CD4-positive, alpha-beta T cell (primary cell): ENCODE data around the gene AFF3. TPM values are rescaled to one million over a fixed set of nuclear protein-coding genes. Genes with fewer than 3 reads are reported as not detected.

Experiments
- ATAC-seq: fragments of 200-7000 bp; cut with Tn5 transposase; one replicate; pipeline ENCODE4 v1.10.0; 2022; ENCODE audit warnings: mild to moderate bottlenecking; ENCODE audit not compliant: poor library complexity
- CTCF ChIA-PET: fragments of 350-600 bp; sonication (Branson Sonifier 250); formaldehyde crosslinking; loops from one replicate; lab custom pipeline; 2021; ENCODE audit warnings: antibody characterized with exemption, inconsistent platforms; lab: Charles Lee
- POLR2A ChIA-PET: fragments of 350-600 bp; sonication (Branson Sonifier 250); formaldehyde crosslinking; loops from one replicate; lab custom pipeline; 2021; ENCODE audit warnings: antibody characterized with exemption, inconsistent platforms; lab: Charles Lee
- DNase-seq, 14 experiments: peaks; one replicate each; pipeline ENCODE4 v3.0.0-alpha.2; 2013 to 2020; ENCODE audit warnings: mixed read lengths in 2 of 14
- H3K27ac ChIP-seq, 2 donors: one replicate each; pipeline versions ENCODE4 v1.5.1 to v1.7.0; 2013; ENCODE audit warnings: low read length in 2 of 2, low read depth in 1 of 2, mild to moderate bottlenecking in 1 of 2
- H3K27me3 ChIP-seq, 2 experiments: 1 replicate in 1 of 2; 2 replicates in 1 of 2; pipeline versions ENCODE4 v1.6.1 to v1.7.0; 2013; ENCODE audit warnings: low read length in 2 of 2, control low read depth in 1 of 2, mild to moderate bottlenecking in 1 of 2, moderate library complexity in 1 of 2; ENCODE audit not compliant: insufficient read depth in 2 of 2, control insufficient read depth in 1 of 2
- H3K36me3 ChIP-seq: one replicate; pipeline ENCODE4 v1.6.1; 2013; ENCODE audit warnings: low read length, control low read depth; ENCODE audit not compliant: insufficient read depth
- H3K4me1 ChIP-seq: one replicate; pipeline ENCODE4 v1.6.1; 2013; ENCODE audit warnings: low read length, control low read depth; ENCODE audit not compliant: insufficient read depth
- H3K4me3 ChIP-seq: one replicate; pipeline ENCODE4 v1.5.1; 2013; ENCODE audit warnings: mild to moderate bottlenecking, low read length, moderate library complexity
- H3K9me3 ChIP-seq, 2 experiments: 1 replicate in 1 of 2; 2 replicates in 1 of 2; pipeline versions ENCODE4 v1.6.1 to v1.7.0; 2013; ENCODE audit warnings: low read length in 2 of 2, mild to moderate bottlenecking in 2 of 2, control low read depth in 1 of 2, moderate library complexity in 1 of 2; ENCODE audit not compliant: control insufficient read depth in 1 of 2, insufficient read depth in 1 of 2
- H3K27ac Mint-ChIP-seq: one replicate; pipeline ENCODE4 v1.8.0; 2020; ENCODE audit warnings: mixed read lengths
- H3K27me3 Mint-ChIP-seq: one replicate; pipeline ENCODE4 v1.8.0; 2021; ENCODE audit warnings: mixed read lengths
- H3K36me3 Mint-ChIP-seq: one replicate; pipeline ENCODE4 v1.8.0; 2021; ENCODE audit warnings: low read depth, mixed read lengths
- H3K4me1 Mint-ChIP-seq: one replicate; pipeline ENCODE4 v1.8.0; 2021; ENCODE audit warnings: low read depth, mixed read lengths
- H3K4me3 Mint-ChIP-seq: one replicate; pipeline ENCODE4 v1.8.0; 2020; ENCODE audit warnings: mild to moderate bottlenecking, mixed read lengths
- H3K9me3 Mint-ChIP-seq: one replicate; pipeline ENCODE4 v1.8.0; 2020; ENCODE audit warnings: mixed read lengths
- intact Hi-C, 2 experiments: fragments of 100-400 bp; cut with DNase I in 1 of 2; cut with micrococcal nuclease in 1 of 2; formaldehyde crosslinking; loops; one replicate each; pipeline versions ENCODE4 v1.15.1 to v1.9.0; 2023 to 2025; cut with DNase I, micrococcal nuclease
- total RNA-seq, 174 experiments: library from RNA in 2 of 174; stranded (reverse) in 2 of 174; gene quantifications; one replicate each; pipeline ENCODE4 v1.2.3 and lab custom pipeline; 2021 to 2026
- TF ChIP-seq, protein P1 (sequence below): fragments of 200-600 bp; IDR thresholded peaks from one replicate; pipeline ENCODE4 v1.8.0; 2022; ENCODE audit warnings: antibody characterized with exemption, mild to moderate bottlenecking

Gene AFF3
- total RNA-seq, 2 experiments from 2014 or later, result 15.4 to 15.7 TPM

DNA sequence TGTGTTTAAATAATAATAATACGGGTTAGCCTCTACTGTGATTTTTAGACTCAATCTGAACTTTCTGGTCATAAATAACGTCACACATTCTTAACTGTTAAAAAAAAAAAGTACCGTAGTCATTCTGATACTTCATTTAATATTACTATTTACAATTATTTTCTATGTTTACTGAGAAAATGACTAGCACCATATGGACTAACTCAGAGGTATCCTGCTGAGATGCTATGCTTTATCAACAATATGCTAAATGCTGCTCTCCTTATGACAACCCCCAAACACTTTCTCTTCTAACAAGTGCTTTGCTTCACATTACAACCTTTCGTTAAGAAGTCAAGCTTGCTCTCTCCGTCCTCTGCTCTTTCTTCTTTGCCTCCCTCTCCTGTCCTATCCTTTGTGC lies 182.1 kb downstream of the AFF3 start:
- no peak overlapping the region for H3K4me3 Mint-ChIP-seq
- ATAC-seq, result no peak
- ChIA-PET CTCF (no interaction called here), POLR2A (no interaction called here)
- Histone ChIP-seq H3K4me1 (no peaks in the 10 kb centered on the region), H3K27me3 (no peaks in the 10 kb centered on the region), H3K27ac (no peak overlapping the region), H3K9me3 (no peaks in the 10 kb centered on the region), H3K36me3 (no peaks in the 10 kb centered on the region), H3K4me3 (no peak overlapping the region)
- H3K36me3 Mint-ChIP-seq, result no peaks in the 10 kb centered on the region
- no peaks in the 10 kb centered on the region for H3K27me3 Mint-ChIP-seq
- H3K9me3 Mint-ChIP-seq, result peaks cover under 1% of the 10 kb centered on the region
- H3K4me1 Mint-ChIP-seq, result peaks cover 5% of the 10 kb centered on the region
- no peak overlapping the region for H3K27ac Mint-ChIP-seq
- intact Hi-C loops, result no loop called here
- TF ChIP-seq, protein P1, sequence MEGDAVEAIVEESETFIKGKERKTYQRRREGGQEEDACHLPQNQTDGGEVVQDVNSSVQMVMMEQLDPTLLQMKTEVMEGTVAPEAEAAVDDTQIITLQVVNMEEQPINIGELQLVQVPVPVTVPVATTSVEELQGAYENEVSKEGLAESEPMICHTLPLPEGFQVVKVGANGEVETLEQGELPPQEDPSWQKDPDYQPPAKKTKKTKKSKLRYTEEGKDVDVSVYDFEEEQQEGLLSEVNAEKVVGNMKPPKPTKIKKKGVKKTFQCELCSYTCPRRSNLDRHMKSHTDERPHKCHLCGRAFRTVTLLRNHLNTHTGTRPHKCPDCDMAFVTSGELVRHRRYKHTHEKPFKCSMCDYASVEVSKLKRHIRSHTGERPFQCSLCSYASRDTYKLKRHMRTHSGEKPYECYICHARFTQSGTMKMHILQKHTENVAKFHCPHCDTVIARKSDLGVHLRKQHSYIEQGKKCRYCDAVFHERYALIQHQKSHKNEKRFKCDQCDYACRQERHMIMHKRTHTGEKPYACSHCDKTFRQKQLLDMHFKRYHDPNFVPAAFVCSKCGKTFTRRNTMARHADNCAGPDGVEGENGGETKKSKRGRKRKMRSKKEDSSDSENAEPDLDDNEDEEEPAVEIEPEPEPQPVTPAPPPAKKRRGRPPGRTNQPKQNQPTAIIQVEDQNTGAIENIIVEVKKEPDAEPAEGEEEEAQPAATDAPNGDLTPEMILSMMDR, result no peak
- no peak for DNase-seq

DNA sequence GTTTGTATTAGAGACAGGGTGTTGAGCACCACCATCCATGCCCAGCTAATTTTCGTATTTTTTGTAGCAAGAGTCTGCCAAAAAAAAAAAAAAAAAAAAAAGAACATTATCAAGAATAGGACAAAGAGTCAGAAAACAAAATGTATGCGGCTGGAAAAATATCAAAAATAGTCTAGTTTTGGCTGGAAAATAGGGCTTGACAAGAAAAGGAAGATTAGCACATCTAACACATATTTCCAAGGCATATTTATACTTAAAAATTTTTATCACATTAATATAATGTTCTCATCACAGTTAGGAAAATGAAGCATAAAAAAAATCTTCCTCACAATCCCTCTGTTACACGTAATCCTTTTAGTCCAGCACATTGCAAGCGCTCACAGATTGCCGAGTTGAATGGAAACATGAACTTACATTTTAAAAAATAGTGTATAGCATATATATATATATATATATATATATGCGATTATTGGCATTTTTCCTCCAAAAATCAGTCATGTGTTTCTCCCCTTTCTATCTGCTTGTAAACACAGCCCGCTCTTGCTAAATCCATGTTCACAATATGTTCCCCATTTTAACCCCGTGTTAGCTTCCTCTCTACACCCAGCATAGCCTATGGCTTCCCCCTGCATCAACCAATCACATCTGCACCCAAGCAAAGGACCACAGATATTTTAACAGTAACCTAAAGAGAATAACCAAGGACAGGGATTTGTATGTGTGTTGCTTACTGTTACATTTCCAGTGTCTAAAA lies 183.0 kb downstream of the AFF3 start:
- H3K9me3 ChIP-seq, result no peaks in the 10 kb centered on the region
- Mint-ChIP-seq H3K4me1 (no peaks in the 10 kb centered on the region), H3K36me3 (no peaks in the 10 kb centered on the region), H3K27me3 (no peaks in the 10 kb centered on the region), H3K4me3 (no peak overlapping the region), H3K27ac (no peak overlapping the region), H3K9me3 (no peaks in the 10 kb centered on the region)
- TF ChIP-seq, protein P1, result no peak
- DNase-seq (no peak), ATAC-seq (no peak)
- no peaks in the 10 kb centered on the region for H3K27me3 ChIP-seq
- no peak overlapping the region for H3K27ac ChIP-seq
- POLR2A ChIA-PET, result no interaction called here
- CTCF ChIA-PET, result no interaction called here
- intact Hi-C loops, result no loop called here
- H3K36me3 ChIP-seq, result no peaks in the 10 kb centered on the region
- no peak overlapping the region for H3K4me3 ChIP-seq
- H3K4me1 ChIP-seq, result no peaks in the 10 kb centered on the region

DNA sequence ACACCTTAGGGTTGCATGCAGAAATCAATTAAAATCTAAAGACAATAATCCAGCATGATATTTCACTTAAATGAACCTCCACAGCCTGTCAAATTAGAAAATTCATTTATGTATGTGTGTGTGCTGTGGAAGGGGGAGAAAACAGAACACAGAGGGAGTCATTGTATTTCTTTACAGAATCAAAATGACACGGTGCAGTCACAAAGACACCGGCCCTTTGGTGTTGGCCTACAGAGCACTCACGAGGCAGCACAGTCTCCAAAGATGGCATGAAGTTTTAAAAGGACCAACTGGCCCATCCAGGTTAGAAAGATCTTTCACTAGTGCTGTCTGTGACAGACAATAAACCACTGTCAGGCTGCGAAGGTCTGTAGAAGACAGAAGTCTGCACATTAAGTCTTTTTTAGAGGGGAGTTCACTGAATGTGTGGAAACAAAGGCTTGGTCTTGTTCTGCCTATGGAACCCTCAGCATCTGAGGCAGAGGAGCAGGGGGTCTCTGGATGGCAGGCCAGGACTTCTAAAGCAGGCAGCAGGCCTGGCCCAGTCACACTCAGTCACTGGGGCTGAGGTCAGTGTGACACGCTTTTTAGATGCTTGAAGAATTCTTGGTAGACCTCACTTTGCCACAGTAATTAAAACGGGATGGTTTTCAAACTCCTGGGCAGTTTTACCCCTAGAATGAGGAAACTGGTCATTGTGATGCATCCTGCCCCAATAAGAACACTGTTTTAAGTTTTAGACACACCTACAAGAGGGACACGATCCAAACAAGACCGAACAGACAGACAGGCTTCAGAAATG lies 184.9 kb downstream of the AFF3 start:
- no peaks in the 10 kb centered on the region for H3K9me3 Mint-ChIP-seq
- CTCF ChIA-PET, result no interaction called here
- intact Hi-C loops, result no loop called here

More for the DNA sequence above, 184.9 kb downstream of the AFF3 start:
- H3K36me3 Mint-ChIP-seq, result no peaks in the 10 kb centered on the region
- H3K36me3 ChIP-seq, result no peaks in the 10 kb centered on the region
- ATAC-seq (no peak), DNase-seq (no peak)
- no peaks in the 10 kb centered on the region for H3K4me1 Mint-ChIP-seq
- H3K4me3 ChIP-seq, result no peak overlapping the region
- H3K4me3 Mint-ChIP-seq, result no peak overlapping the region
- no peak overlapping the region for H3K27ac ChIP-seq
- no peaks in the 10 kb centered on the region for H3K9me3 ChIP-seq
- POLR2A ChIA-PET, result no interaction called here
- TF ChIP-seq, protein P1, result no peak
- no peaks in the 10 kb centered on the region for H3K27me3 Mint-ChIP-seq
- no peak overlapping the region for H3K27ac Mint-ChIP-seq
- no peaks in the 10 kb centered on the region for H3K4me1 ChIP-seq
- H3K27me3 ChIP-seq, result no peaks in the 10 kb centered on the region
